Measurements from ENCODE around the gene MUC3A. TPM values are rescaled to one million over a fixed set of nuclear protein-coding genes. Genes with fewer than 3 reads are reported as not detected.
"Not testable (repeated sequence)": the region's sequence is repeated elsewhere in the genome, so short reads cannot be mapped to it uniquely, and the experiment has no call there.

Gene MUC3A
- polyA plus RNA-seq, 1 of the 3 experiments (the other 2 are of a cell fraction) = 0.03 TPM

DNA sequence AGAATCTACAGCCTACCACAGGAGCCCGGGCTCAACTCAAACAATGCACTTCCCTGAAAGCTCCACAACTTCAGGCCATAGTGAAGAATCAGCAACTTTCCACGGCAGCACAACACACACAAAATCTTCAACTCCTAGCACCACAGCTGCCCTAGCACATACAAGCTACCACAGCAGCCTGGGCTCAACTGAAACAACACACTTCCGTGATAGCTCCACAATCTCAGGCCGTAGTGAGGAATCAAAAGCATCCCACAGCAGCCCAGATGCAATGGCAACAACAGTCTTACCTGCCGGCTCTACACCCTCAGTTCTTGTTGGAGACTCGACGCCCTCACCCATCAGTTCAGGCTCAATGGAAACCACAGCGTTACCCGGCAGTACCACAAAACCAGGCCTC lies 42.3 kb downstream of the MUC3A start:
- no peaks in the 10 kb centered on the region for H4K20me1 ChIP-seq (ENCODE audit: insufficient read depth)
- no peaks in the 10 kb centered on the region for H3F3A ChIP-seq (replicated peaks; ENCODE audit: insufficient read depth)
- ChIA-PET POLR2A (no interaction called here), CTCF (interaction anchor here (2.1 kb wide), 1 partner anchor 26 kb away, joined by 8 read pairs; no protein-coding TSS in a partner anchor)
- H3K9ac ChIP-seq = no peak overlapping the region
- peaks cover 20% of the 10 kb centered on the region; the same call in 1 of the 2 replicates for H3K27me3 ChIP-seq (ENCODE audit: insufficient read depth)
- H2AFZ ChIP-seq (ENCODE audit: low read depth) = no peak overlapping the region
- WGBS (ENCODE audit: low lambda C conversion rate) = 38% methylated on average over 9 of the region's 9 CpGs
- TF ChIP-seq GABPA (IDR thresholded peaks at IDR 0.05; ENCODE audit: low read depth) (no peak), ELF1 (IDR thresholded peaks at IDR 0.05) (no peak), TCF12 (IDR thresholded peaks at IDR 0.05) (no peak), YY1 (IDR thresholded peaks at IDR 0.05; ENCODE audit: low read depth) (no peak)
- H3K79me2 ChIP-seq (ENCODE audit: insufficient read depth) = no peaks in the 10 kb centered on the region
- no peak for DNase-seq
- H3K9me2 ChIP-seq = no peaks in the 10 kb centered on the region
- no peaks in the 10 kb centered on the region for H3K36me3 ChIP-seq (replicated peaks in 1 of 2; ENCODE audit: control insufficient read depth in 1 of 2, insufficient read depth in 2 of 2, low read length in 1 of 2)
- no peaks in the 10 kb centered on the region for H3K4me1 ChIP-seq (ENCODE audit: control insufficient read depth in 1 of 2, insufficient read depth in 2 of 2, low read depth in 1 of 2, low read length in 1 of 2)
- no peaks in the 10 kb centered on the region for H3K9me3 ChIP-seq
- no peak overlapping the region for H3K4me3 ChIP-seq (ENCODE audit: low read depth in 2 of 2, low read length in 1 of 2)
- no peak overlapping the region for H3K4me2 ChIP-seq
- H3K27ac ChIP-seq (ENCODE audit: low read depth in 2 of 2, low read length in 1 of 2) = no peak overlapping the region

DNA sequence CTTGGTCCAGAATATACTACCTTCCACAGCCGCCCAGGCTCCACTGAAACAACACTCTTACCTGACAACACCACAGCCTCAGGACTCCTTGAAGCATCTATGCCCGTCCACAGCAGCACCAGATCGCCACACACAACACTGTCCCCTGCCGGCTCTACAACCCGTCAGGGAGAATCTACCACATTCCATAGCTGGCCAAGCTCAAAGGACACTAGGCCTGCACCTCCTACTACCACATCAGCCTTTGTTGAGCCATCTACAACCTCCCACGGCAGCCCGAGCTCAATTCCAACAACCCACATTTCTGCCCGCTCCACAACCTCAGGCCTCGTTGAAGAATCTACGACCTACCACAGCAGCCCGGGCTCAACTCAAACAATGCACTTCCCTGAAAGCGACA lies 42.9 kb downstream of the MUC3A start:
- H3K9me2 ChIP-seq; H3K36me3 ChIP-seq (replicated peaks in 1 of 2; ENCODE audit: control insufficient read depth in 1 of 2, insufficient read depth in 2 of 2, low read length in 1 of 2); H2AFZ ChIP-seq (ENCODE audit: low read depth); H4K20me1 ChIP-seq (ENCODE audit: insufficient read depth); H3K4me2 ChIP-seq; H3K27ac ChIP-seq (ENCODE audit: low read depth in 2 of 2, low read length in 1 of 2); H3K9ac ChIP-seq; H3K79me2 ChIP-seq (ENCODE audit: insufficient read depth); H3K4me3 ChIP-seq (ENCODE audit: low read depth in 2 of 2, low read length in 1 of 2); DNase-seq; H3K4me1 ChIP-seq (ENCODE audit: control insufficient read depth in 1 of 2, insufficient read depth in 2 of 2, low read depth in 1 of 2, low read length in 1 of 2); POLR2A ChIA-PET; H3F3A ChIP-seq (replicated peaks; ENCODE audit: insufficient read depth); H3K9me3 ChIP-seq: not testable (repeated sequence)
- CTCF ChIA-PET = interaction anchor here (2.1 kb wide), 1 partner anchor 26 kb away, joined by 8 read pairs; no protein-coding TSS in a partner anchor
- WGBS (ENCODE audit: low lambda C conversion rate) = 36% methylated on average over 12 of the region's 12 CpGs
- H3K27me3 ChIP-seq (ENCODE audit: insufficient read depth) = peaks cover 20% of the 10 kb centered on the region; the same call in 1 of the 2 replicates

DNA sequence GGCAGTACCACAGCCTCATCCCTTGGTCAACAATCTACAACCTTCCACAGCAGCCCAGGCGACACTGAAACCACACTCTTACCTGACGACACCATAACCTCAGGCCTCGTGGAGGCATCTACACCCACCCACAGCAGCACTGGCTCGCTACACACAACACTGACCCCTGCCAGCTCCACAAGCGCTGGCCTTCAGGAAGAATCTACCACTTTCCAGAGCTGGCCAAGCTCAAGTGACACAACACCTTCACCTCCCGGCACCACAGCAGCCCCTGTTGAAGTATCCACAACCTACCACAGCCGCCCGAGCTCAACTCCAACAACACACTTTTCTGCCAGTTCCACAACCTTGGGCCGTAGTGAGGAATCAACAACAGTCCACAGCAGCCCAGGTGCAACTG lies 45.3 kb downstream of the MUC3A start:
- no CpG with 5 or more reads among the region's 9 CpGs for WGBS (ENCODE audit: low lambda C conversion rate)
- H3K36me3 ChIP-seq (replicated peaks in 1 of 2; ENCODE audit: control insufficient read depth in 1 of 2, insufficient read depth in 2 of 2, low read length in 1 of 2); H3K9ac ChIP-seq; POLR2A ChIA-PET; H3K27ac ChIP-seq (ENCODE audit: low read depth in 2 of 2, low read length in 1 of 2); H3K79me2 ChIP-seq (ENCODE audit: insufficient read depth); H3F3A ChIP-seq (replicated peaks; ENCODE audit: insufficient read depth); H3K9me3 ChIP-seq; H2AFZ ChIP-seq (ENCODE audit: low read depth); H3K9me2 ChIP-seq; DNase-seq; H3K4me1 ChIP-seq (ENCODE audit: control insufficient read depth in 1 of 2, insufficient read depth in 2 of 2, low read depth in 1 of 2, low read length in 1 of 2); H4K20me1 ChIP-seq (ENCODE audit: insufficient read depth); H3K4me3 ChIP-seq (ENCODE audit: low read depth in 2 of 2, low read length in 1 of 2); H3K4me2 ChIP-seq; CTCF ChIA-PET: not testable (repeated sequence)
- peaks cover 12% of the 10 kb centered on the region; the same call in 1 of the 2 replicates for H3K27me3 ChIP-seq (ENCODE audit: insufficient read depth)

DNA sequence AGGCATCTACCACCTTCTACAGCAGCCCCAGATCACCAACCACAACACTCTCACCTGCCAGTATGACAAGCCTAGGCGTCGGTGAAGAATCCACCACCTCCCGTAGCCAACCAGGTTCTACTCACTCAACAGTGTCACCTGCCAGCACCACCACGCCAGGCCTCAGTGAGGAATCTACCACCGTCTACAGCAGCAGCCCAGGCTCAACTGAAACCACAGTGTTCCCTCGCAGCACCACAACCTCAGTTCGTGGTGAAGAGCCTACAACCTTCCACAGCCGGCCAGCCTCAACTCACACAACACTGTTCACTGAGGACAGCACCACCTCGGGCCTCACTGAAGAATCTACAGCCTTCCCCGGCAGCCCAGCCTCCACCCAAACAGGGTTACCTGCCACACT lies 49.2 kb downstream of the MUC3A start:
- CTCF ChIA-PET; H3K27ac ChIP-seq (ENCODE audit: low read depth in 2 of 2, low read length in 1 of 2); H3K9ac ChIP-seq; H3K4me1 ChIP-seq (ENCODE audit: control insufficient read depth in 1 of 2, insufficient read depth in 2 of 2, low read depth in 1 of 2, low read length in 1 of 2); H3K4me3 ChIP-seq (ENCODE audit: low read depth in 2 of 2, low read length in 1 of 2); H3K79me2 ChIP-seq (ENCODE audit: insufficient read depth); H3K4me2 ChIP-seq; H3K9me3 ChIP-seq; H3F3A ChIP-seq (replicated peaks; ENCODE audit: insufficient read depth); H4K20me1 ChIP-seq (ENCODE audit: insufficient read depth); POLR2A ChIA-PET; H3K9me2 ChIP-seq; DNase-seq; H3K36me3 ChIP-seq (replicated peaks in 1 of 2; ENCODE audit: control insufficient read depth in 1 of 2, insufficient read depth in 2 of 2, low read length in 1 of 2); H2AFZ ChIP-seq (ENCODE audit: low read depth): not testable (repeated sequence)
- WGBS (ENCODE audit: low lambda C conversion rate) = 9% methylated on average over 7 of the region's 10 CpGs
- peaks cover 10% of the 10 kb centered on the region for H3K27me3 ChIP-seq (ENCODE audit: insufficient read depth)

DNA sequence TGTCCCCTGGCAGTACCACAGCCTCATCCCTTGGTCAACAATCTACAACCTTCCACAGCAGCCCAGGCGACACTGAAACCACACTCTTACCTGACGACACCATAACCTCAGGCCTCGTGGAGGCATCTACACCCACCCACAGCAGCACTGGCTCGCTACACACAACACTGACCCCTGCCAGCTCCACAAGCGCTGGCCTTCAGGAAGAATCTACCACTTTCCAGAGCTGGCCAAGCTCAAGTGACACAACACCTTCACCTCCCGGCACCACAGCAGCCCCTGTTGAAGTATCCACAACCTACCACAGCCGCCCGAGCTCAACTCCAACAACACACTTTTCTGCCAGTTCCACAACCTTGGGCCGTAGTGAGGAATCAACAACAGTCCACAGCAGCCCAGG lies 50.0 kb downstream of the MUC3A start:
- POLR2A ChIA-PET = not testable (repeated sequence)

DNA sequence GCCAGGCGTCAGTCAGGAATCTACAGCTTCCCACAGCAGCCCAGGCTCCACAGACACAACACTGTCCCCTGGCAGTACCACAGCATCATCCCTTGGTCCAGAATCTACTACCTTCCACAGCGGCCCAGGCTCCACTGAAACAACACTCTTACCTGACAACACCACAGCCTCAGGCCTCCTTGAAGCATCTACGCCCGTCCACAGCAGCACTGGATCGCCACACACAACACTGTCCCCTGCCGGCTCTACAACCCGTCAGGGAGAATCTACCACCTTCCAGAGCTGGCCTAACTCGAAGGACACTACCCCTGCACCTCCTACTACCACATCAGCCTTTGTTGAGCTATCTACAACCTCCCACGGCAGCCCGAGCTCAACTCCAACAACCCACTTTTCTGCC lies 50.7 kb downstream of the MUC3A start:
- H2AFZ ChIP-seq (ENCODE audit: low read depth); H3K4me3 ChIP-seq (ENCODE audit: low read depth in 2 of 2, low read length in 1 of 2); H3K79me2 ChIP-seq (ENCODE audit: insufficient read depth); H3K4me1 ChIP-seq (ENCODE audit: control insufficient read depth in 1 of 2, insufficient read depth in 2 of 2, low read depth in 1 of 2, low read length in 1 of 2); H3K9me3 ChIP-seq; POLR2A ChIA-PET; H4K20me1 ChIP-seq (ENCODE audit: insufficient read depth); DNase-seq; CTCF ChIA-PET; H3K36me3 ChIP-seq (replicated peaks in 1 of 2; ENCODE audit: control insufficient read depth in 1 of 2, insufficient read depth in 2 of 2, low read length in 1 of 2); H3K9ac ChIP-seq; H3K4me2 ChIP-seq; H3K27ac ChIP-seq (ENCODE audit: low read depth in 2 of 2, low read length in 1 of 2); H3K9me2 ChIP-seq; H3F3A ChIP-seq (replicated peaks; ENCODE audit: insufficient read depth): not testable (repeated sequence)
- WGBS (ENCODE audit: low lambda C conversion rate) = 17% methylated on average over 10 of the region's 10 CpGs
- H3K27me3 ChIP-seq (ENCODE audit: insufficient read depth) = peaks cover 18% of the 10 kb centered on the region

More for the DNA sequence above, 50.0 kb downstream of the MUC3A start:
- H3K36me3 ChIP-seq (replicated peaks in 1 of 2; ENCODE audit: control insufficient read depth in 1 of 2, insufficient read depth in 2 of 2, low read length in 1 of 2); H3K4me2 ChIP-seq; H3F3A ChIP-seq (replicated peaks; ENCODE audit: insufficient read depth); H2AFZ ChIP-seq (ENCODE audit: low read depth); H3K4me1 ChIP-seq (ENCODE audit: control insufficient read depth in 1 of 2, insufficient read depth in 2 of 2, low read depth in 1 of 2, low read length in 1 of 2); H3K79me2 ChIP-seq (ENCODE audit: insufficient read depth); H3K9ac ChIP-seq; H3K9me2 ChIP-seq; CTCF ChIA-PET; H3K9me3 ChIP-seq; DNase-seq; H3K27ac ChIP-seq (ENCODE audit: low read depth in 2 of 2, low read length in 1 of 2); H4K20me1 ChIP-seq (ENCODE audit: insufficient read depth); H3K4me3 ChIP-seq (ENCODE audit: low read depth in 2 of 2, low read length in 1 of 2): not testable (repeated sequence)
- WGBS (ENCODE audit: low lambda C conversion rate) = no CpG with 5 or more reads among the region's 9 CpGs
- peaks cover 11% of the 10 kb centered on the region for H3K27me3 ChIP-seq (ENCODE audit: insufficient read depth)
